HG03060 (cell line): Measurements from ENCODE around the gene TACR2.

Source experiments
- ATAC-seq: cut with Tn5 transposase; IDR thresholded peaks from one replicate; pipeline ENCODE4 v1.9.1; 2021; ENCODE audit warnings: low read depth, moderate number of reproducible peaks; ENCODE audit not compliant: unreplicated experiment

TACR2 gene

GRCh38 chr10:69405221-69405620, 11.5 kb downstream of the TACR2 start:
- ATAC-seq: no peak

GRCh38 chr10:69404786-69405185, 11.9 kb downstream of the TACR2 start:
- no peak for ATAC-seq

GRCh38 chr10:69403519-69403918, 13.2 kb downstream of the TACR2 start:
- ATAC-seq: no peak

- no peak for ATAC-seq
Observed at GRCh38 chr10:69403066-69403465, 13.7 kb downstream of the TACR2 start.

- ATAC-seq: no peak
Observed at GRCh38 chr10:69402386-69402785, 14.3 kb downstream of the TACR2 start.

- ATAC-seq: no peak
Observed at GRCh38 chr10:69401416-69401815, 15.3 kb downstream of the TACR2 start.

GRCh38 chr10:69400936-69401335, 15.8 kb downstream of the TACR2 start:
- ATAC-seq: no peak

GRCh38 chr10:69398466-69398865, 18.3 kb downstream of the TACR2 start:
- no peak for ATAC-seq

- ATAC-seq: no peak
Observed at GRCh38 chr10:69397972-69398371, 18.7 kb downstream of the TACR2 start.

- no peak for ATAC-seq
Observed at GRCh38 chr10:69394020-69394419, 22.7 kb downstream of the TACR2 start.

- ATAC-seq: no peak
Observed at GRCh38 chr10:69392481-69393000, 24.2 kb downstream of the TACR2 start.

- no peak for ATAC-seq
Observed at GRCh38 chr10:69391158-69391557, 25.6 kb downstream of the TACR2 start.

GRCh38 chr10:69389827-69390490, 26.8 kb downstream of the TACR2 start:
- ATAC-seq: no peak

GRCh38 chr10:69388488-69388887, 28.2 kb downstream of the TACR2 start:
- no peak for ATAC-seq

- no peak for ATAC-seq
Observed at GRCh38 chr10:69387500-69387899, 29.2 kb downstream of the TACR2 start.

- no peak for ATAC-seq
Observed at GRCh38 chr10:69385454-69386350, 31.0 kb downstream of the TACR2 start.

GRCh38 chr10:69384320-69384719, 32.4 kb downstream of the TACR2 start:
- no peak for ATAC-seq

- ATAC-seq: no peak
Observed at GRCh38 chr10:69383558-69383957, 33.2 kb downstream of the TACR2 start.

GRCh38 chr10:69382382-69383117, 34.2 kb downstream of the TACR2 start:
- ATAC-seq: no peak

GRCh38 chr10:69379800-69380199, 36.9 kb downstream of the TACR2 start:
- ATAC-seq: no peak

- ATAC-seq: no peak
Observed at GRCh38 chr10:69377933-69378332, 38.8 kb downstream of the TACR2 start.
